Measurements from ENCODE around the gene ZNF428.

ZNF428 gene

GRCh38 chr19:43633520-43633919 lies 14.1 kb upstream of the ZNF428 start:
- Histone ChIP-seq H3K27ac (no peak overlapping the region), H3K4me2 (no peak overlapping the region), H3K4me1 (ENCODE audit: low read depth, poor library complexity, severe bottlenecking) (no peaks in the 10 kb centered on the region), H3K36me3 (ENCODE audit: insufficient read depth) (no peaks in the 10 kb centered on the region), H3K27me3 (ENCODE audit: insufficient read depth, low read depth) (peaks cover 20% of the 10 kb centered on the region; the same call in 1 of the 2 replicates), H4K20me1 (ENCODE audit: insufficient read depth) (no peaks in the 10 kb centered on the region), H3K9ac (no peak overlapping the region), H2AFZ (ENCODE audit: low read depth) (no peak overlapping the region), H3K4me3 (IDR thresholded peaks at IDR 0.05; ENCODE audit: insufficient read depth, low read depth, low read length) (no peak overlapping the region), H3K79me2 (ENCODE audit: insufficient read depth, low read depth) (no peaks in the 10 kb centered on the region)
- no peak for TF ChIP-seq CTCF (conservative IDR thresholded peaks at IDR 0.05; ENCODE audit: low read depth, low read length)

DNA sequence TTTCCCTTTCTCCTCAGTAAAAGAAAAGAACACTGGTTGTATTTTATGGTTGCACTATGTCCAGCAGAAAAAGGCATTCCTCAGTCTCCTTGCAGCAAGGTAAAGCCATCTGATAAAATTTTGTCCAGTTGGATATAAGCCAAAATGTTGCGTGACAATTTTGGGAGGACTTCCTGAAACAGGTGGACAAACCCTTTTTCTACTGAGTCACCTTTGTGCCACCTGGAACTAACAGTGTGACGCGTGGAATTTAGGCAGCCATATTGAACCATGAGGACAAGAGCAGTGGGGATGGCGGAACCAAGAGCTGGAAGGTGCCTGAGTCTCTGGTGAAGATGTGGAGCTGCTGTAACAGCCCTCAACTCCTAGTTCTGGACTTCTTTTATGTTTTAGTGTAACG lies 12.1 kb upstream of the ZNF428 start:
- no peak overlapping the region for H2AFZ ChIP-seq (ENCODE audit: low read depth)
- H3K9ac ChIP-seq, result no peak overlapping the region
- H3K79me2 ChIP-seq (ENCODE audit: insufficient read depth, low read depth), result no peaks in the 10 kb centered on the region
- H3K27me3 ChIP-seq (ENCODE audit: insufficient read depth, low read depth), result peaks cover 3% of the 10 kb centered on the region; the same call in 1 of the 2 replicates
- no peaks in the 10 kb centered on the region for H3K36me3 ChIP-seq (ENCODE audit: insufficient read depth)
- no peak overlapping the region for H3K27ac ChIP-seq
- H3K4me1 ChIP-seq (ENCODE audit: low read depth, poor library complexity, severe bottlenecking), result no peaks in the 10 kb centered on the region
- no peaks in the 10 kb centered on the region for H4K20me1 ChIP-seq (ENCODE audit: insufficient read depth)
- no peak for TF ChIP-seq CTCF (conservative IDR thresholded peaks at IDR 0.05; ENCODE audit: low read depth, low read length)
- H3K4me2 ChIP-seq, result no peak overlapping the region
- H3K4me3 ChIP-seq (IDR thresholded peaks at IDR 0.05; ENCODE audit: insufficient read depth, low read depth, low read length), result no peak overlapping the region

GRCh38 chr19:43628646-43629326 lies 9.4 kb upstream of the ZNF428 start:
- Histone ChIP-seq H3K27me3 (ENCODE audit: insufficient read depth, low read depth) (peaks cover 3% of the 10 kb centered on the region; the same call in 1 of the 2 replicates), H2AFZ (ENCODE audit: low read depth) (no peak overlapping the region), H3K4me3 (IDR thresholded peaks at IDR 0.05; ENCODE audit: insufficient read depth, low read depth, low read length) (no peak overlapping the region), H3K4me1 (ENCODE audit: low read depth, poor library complexity, severe bottlenecking) (peaks cover 4% of the 10 kb centered on the region), H3K4me2 (no peak overlapping the region), H3K9ac (no peak overlapping the region), H3K27ac (no peak overlapping the region), H4K20me1 (ENCODE audit: insufficient read depth) (no peaks in the 10 kb centered on the region), H3K36me3 (ENCODE audit: insufficient read depth) (no peaks in the 10 kb centered on the region), H3K79me2 (ENCODE audit: insufficient read depth, low read depth) (no peaks in the 10 kb centered on the region)
- TF ChIP-seq CTCF (conservative IDR thresholded peaks at IDR 0.05; ENCODE audit: low read depth, low read length), result no peak

- no peaks in the 10 kb centered on the region for H3K36me3 ChIP-seq (ENCODE audit: insufficient read depth)
- no peak overlapping the region for H3K4me2 ChIP-seq
- no peak overlapping the region for H3K9ac ChIP-seq
- no peaks in the 10 kb centered on the region; the same call in 1 of the 2 replicates for H3K27me3 ChIP-seq (ENCODE audit: insufficient read depth, low read depth)
- H3K79me2 ChIP-seq (ENCODE audit: insufficient read depth, low read depth), result no peaks in the 10 kb centered on the region
- H3K27ac ChIP-seq, result no peak overlapping the region
- H2AFZ ChIP-seq (ENCODE audit: low read depth), result no peak overlapping the region
- H3K4me1 ChIP-seq (ENCODE audit: low read depth, poor library complexity, severe bottlenecking), result peaks cover 4% of the 10 kb centered on the region
- H3K4me3 ChIP-seq (IDR thresholded peaks at IDR 0.05; ENCODE audit: insufficient read depth, low read depth, low read length), result no peak overlapping the region
- TF ChIP-seq CTCF (conservative IDR thresholded peaks at IDR 0.05; ENCODE audit: low read depth, low read length), result no peak
- no peaks in the 10 kb centered on the region for H4K20me1 ChIP-seq (ENCODE audit: insufficient read depth)
Measured at GRCh38 chr19:43626838-43627237, 7.4 kb upstream of the ZNF428 start.
